ENCODE measurements around the gene CRLF3.
"Not testable (repeated sequence)": the region's sequence is repeated elsewhere in the genome, so short reads cannot be mapped to it uniquely, and the experiment has no call there.

The CRLF3 gene

GRCh38 chr17:30761060-30761459 is 63.4 kb downstream of the CRLF3 start:
- no peak for DNase-seq
- no peaks in the 10 kb centered on the region for H3K9me3 Mint-ChIP-seq
- no peak overlapping the region for H3K4me3 Mint-ChIP-seq
- H3K27ac Mint-ChIP-seq, result no peak overlapping the region
- no peaks in the 10 kb centered on the region for H3K27me3 Mint-ChIP-seq (ENCODE audit: low read depth, poor library complexity)
- H3K36me3 Mint-ChIP-seq (ENCODE audit: low read depth), result peaks cover 67% of the 10 kb centered on the region
- no peaks in the 10 kb centered on the region for H3K4me1 Mint-ChIP-seq
- TF ChIP-seq CTCF (IDR thresholded peaks at IDR 0.05), result no peak

GRCh38 chr17:30753291-30753690 is 71.2 kb downstream of the CRLF3 start:
- not testable (repeated sequence) for H3K4me1 Mint-ChIP-seq; H3K4me3 Mint-ChIP-seq; DNase-seq; H3K9me3 Mint-ChIP-seq; H3K27ac Mint-ChIP-seq; H3K27me3 Mint-ChIP-seq (ENCODE audit: low read depth, poor library complexity)
- peaks cover 56% of the 10 kb centered on the region for H3K36me3 Mint-ChIP-seq (ENCODE audit: low read depth)

GRCh38 chr17:30750982-30751381 is 73.5 kb downstream of the CRLF3 start:
- not testable (repeated sequence) for H3K27me3 Mint-ChIP-seq (ENCODE audit: low read depth, poor library complexity); H3K4me1 Mint-ChIP-seq; H3K4me3 Mint-ChIP-seq; H3K9me3 Mint-ChIP-seq; H3K27ac Mint-ChIP-seq; DNase-seq
- peaks cover 57% of the 10 kb centered on the region for H3K36me3 Mint-ChIP-seq (ENCODE audit: low read depth)

- H3K4me1 Mint-ChIP-seq, result not testable (repeated sequence)
Measured at GRCh38 chr17:30747621-30748020, 76.9 kb downstream of the CRLF3 start.

GRCh38 chr17:30742669-30743068 is 81.8 kb downstream of the CRLF3 start:
- not testable (repeated sequence) for H3K9me3 Mint-ChIP-seq; DNase-seq; H3K27me3 Mint-ChIP-seq (ENCODE audit: low read depth, poor library complexity); H3K27ac Mint-ChIP-seq; H3K4me1 Mint-ChIP-seq; H3K4me3 Mint-ChIP-seq
- peaks cover 63% of the 10 kb centered on the region for H3K36me3 Mint-ChIP-seq (ENCODE audit: low read depth)

More at GRCh38 chr17:30747621-30748020, 76.9 kb downstream of the CRLF3 start:
- peaks cover 61% of the 10 kb centered on the region for H3K36me3 Mint-ChIP-seq (ENCODE audit: low read depth)
- H3K9me3 Mint-ChIP-seq; DNase-seq; H3K27me3 Mint-ChIP-seq (ENCODE audit: low read depth, poor library complexity); H3K27ac Mint-ChIP-seq; H3K4me3 Mint-ChIP-seq: not testable (repeated sequence)

- H3K27me3 Mint-ChIP-seq (ENCODE audit: low read depth, poor library complexity); DNase-seq; H3K27ac Mint-ChIP-seq; H3K9me3 Mint-ChIP-seq; H3K4me3 Mint-ChIP-seq: not testable (repeated sequence)
- Mint-ChIP-seq H3K4me1 (peaks cover 22% of the 10 kb centered on the region), H3K36me3 (ENCODE audit: low read depth) (peaks cover 53% of the 10 kb centered on the region)
Measured at GRCh38 chr17:30736371-30736770, 88.1 kb downstream of the CRLF3 start.

- H3K27me3 Mint-ChIP-seq (ENCODE audit: low read depth, poor library complexity); DNase-seq; H3K9me3 Mint-ChIP-seq: not testable (repeated sequence)
- H3K36me3 Mint-ChIP-seq (ENCODE audit: low read depth), result peaks cover 46% of the 10 kb centered on the region
- peak overlapping the region; percentile 85 for H3K27ac Mint-ChIP-seq
- peak overlapping the region; percentile 20 for H3K4me3 Mint-ChIP-seq
- H3K4me1 Mint-ChIP-seq, result peaks cover 22% of the 10 kb centered on the region
Measured at GRCh38 chr17:30735644-30736043, 88.8 kb downstream of the CRLF3 start.

- not testable (repeated sequence) for H3K4me3 Mint-ChIP-seq; H3K27me3 Mint-ChIP-seq (ENCODE audit: low read depth, poor library complexity); H3K9me3 Mint-ChIP-seq; DNase-seq
- H3K4me1 Mint-ChIP-seq, result peaks cover 27% of the 10 kb centered on the region
- peaks cover 41% of the 10 kb centered on the region for H3K36me3 Mint-ChIP-seq (ENCODE audit: low read depth)
- H3K27ac Mint-ChIP-seq, result peak overlapping the region; percentile 88
Measured at GRCh38 chr17:30735206-30735605, 89.3 kb downstream of the CRLF3 start.

- not testable (repeated sequence) for H3K27me3 Mint-ChIP-seq (ENCODE audit: low read depth, poor library complexity); H3K27ac Mint-ChIP-seq; DNase-seq; H3K9me3 Mint-ChIP-seq
- peak overlapping the region; percentile 49 for H3K4me3 Mint-ChIP-seq
- peaks cover 38% of the 10 kb centered on the region for H3K36me3 Mint-ChIP-seq (ENCODE audit: low read depth)
- H3K4me1 Mint-ChIP-seq, result peaks cover 37% of the 10 kb centered on the region
Measured at GRCh38 chr17:30734153-30734552, 90.3 kb downstream of the CRLF3 start.
